ENCODE measurements around the gene SKIC2. TPM values are rescaled to one million over a fixed set of nuclear protein-coding genes. Genes with fewer than 3 reads are reported as not detected.
"Not testable (repeated sequence)": the region's sequence is repeated elsewhere in the genome, so short reads cannot be mapped to it uniquely, and the experiment has no call there.

Gene SKIC2
- polyA plus RNA-seq, 3 donors = 35.7 to 49.2 (median 37.6) TPM

DNA sequence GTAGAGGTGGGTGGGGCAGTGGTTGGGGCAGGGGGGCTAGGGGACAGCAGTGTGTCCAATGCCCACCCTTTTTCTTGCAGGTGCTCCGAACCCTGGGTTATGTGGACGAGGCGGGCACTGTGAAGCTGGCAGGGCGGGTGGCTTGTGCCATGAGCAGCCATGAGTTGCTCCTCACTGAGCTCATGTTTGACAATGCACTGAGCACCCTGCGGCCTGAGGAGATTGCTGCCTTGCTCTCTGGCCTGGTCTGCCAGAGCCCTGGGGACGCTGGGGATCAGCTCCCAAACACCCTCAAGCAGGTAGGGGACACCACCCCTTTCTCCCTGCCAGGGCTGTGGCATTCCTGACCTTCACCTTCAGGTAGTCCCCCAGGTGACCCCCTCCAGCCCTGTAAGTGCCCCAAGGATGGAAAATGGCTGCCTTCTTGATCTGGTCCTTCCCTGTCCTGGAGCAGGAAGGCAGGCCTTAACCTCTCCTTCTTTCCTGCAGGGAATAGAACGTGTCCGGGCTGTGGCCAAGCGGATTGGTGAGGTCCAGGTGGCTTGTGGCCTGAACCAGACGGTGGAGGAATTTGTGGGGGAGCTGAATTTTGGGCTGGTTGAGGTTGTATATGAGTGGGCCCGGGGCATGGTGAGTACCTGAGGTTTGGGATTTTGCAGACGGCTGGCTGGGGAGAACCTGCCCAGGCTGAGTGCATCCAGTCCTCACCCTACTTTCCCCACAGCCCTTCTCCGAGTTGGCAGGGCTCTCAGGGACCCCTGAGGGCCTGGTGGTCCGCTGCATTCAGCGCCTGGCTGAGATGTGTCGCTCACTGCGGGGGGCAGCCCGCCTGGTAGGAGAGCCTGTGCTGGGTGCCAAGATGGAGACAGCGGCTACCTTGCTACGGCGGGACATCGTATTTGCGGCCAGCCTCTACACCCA lies 10.1 kb downstream of the SKIC2 start:
- no peak for DNase-seq (ENCODE audit: low read depth in 3 of 3, low spot score in 2 of 3)

GRCh38 chr6:31969712-31970603 lies 11.0 kb downstream of the SKIC2 start:
- DNase-seq (ENCODE audit: low read depth in 3 of 3, low spot score in 2 of 3) = no peak

DNA sequence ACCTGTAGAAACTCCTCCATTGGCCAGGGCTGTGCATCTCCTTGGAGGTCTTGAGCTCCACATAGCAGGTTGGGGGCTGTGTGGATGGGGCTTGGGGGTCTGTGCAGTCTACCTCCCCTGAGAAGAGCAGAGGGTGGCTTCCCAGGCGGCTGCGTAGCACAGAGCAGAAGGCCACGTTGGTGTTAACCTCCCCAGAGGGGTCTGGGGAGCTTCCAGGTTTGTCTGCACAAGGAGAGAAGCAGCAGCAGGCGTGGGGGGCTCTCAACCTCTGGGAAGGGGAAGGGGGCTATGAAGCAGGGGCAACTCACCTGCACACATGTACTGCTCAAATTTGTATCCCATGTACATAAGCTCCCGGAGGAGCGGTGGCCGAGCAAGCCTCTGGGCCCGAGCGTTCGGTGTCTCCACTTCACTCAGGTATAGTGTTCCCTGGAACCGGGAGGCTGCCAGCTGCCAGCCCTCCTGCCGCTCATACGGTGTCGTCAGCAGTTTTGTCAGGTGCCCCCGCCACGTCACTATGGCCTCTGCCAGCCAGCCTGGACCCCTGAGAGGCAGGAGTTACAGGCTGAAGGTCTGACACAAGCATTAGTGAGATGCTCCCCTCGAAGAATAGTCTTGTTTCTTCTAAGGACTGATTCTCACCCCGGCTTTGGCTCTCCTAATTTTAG lies 11.8 kb downstream of the SKIC2 start:
- DNase-seq (ENCODE audit: low read depth in 3 of 3, low spot score in 2 of 3) = no peak

DNA sequence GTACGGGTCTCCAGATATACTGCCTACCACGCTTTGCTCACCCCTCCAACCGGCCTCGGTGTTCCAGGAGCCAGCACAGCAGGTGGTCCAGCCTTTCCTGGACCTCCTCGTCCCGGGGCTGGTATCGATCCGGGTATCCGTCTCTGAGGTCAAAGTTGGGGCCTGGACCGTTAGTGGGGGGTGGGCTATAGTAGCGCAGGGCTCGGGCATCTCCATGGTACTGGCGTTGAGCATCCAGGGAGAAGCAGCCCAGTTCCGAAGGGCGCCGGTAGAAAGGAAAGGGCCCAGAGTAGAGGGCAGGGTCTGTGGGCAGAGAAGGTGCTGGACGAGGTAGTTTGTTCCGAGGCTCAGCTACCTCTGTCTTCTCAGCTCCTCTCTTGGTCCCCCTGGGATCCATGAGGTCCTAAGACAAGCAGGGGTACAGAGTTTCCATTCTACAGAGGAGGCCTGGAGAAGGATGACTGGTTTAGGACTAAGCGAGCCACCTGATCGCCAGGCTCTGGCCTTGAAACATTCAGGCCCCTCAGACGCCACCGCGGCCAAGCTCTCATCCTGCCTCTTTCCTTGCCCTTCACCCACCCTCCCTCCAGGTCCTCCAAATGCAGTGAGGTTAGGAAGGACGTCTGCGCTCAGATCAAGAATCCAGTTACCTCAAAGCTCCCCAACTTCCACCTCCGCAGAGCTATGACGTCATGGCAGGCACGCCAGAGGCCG lies 12.5 kb downstream of the SKIC2 start:
- no peak for DNase-seq (ENCODE audit: low read depth in 3 of 3, low spot score in 2 of 3)

GRCh38 chr6:31971993-31972708 lies 13.2 kb downstream of the SKIC2 start, which contains the start of gene DXO:
Gene DXO, minus strand, starts transcription at chr6:31972138. Its CDS starts 463 bp downstream, at chr6:31971675.
- peak; percentile 97 to 98 (median 97) for DNase-seq (ENCODE audit: low read depth in 3 of 3, low spot score in 2 of 3)

DNA sequence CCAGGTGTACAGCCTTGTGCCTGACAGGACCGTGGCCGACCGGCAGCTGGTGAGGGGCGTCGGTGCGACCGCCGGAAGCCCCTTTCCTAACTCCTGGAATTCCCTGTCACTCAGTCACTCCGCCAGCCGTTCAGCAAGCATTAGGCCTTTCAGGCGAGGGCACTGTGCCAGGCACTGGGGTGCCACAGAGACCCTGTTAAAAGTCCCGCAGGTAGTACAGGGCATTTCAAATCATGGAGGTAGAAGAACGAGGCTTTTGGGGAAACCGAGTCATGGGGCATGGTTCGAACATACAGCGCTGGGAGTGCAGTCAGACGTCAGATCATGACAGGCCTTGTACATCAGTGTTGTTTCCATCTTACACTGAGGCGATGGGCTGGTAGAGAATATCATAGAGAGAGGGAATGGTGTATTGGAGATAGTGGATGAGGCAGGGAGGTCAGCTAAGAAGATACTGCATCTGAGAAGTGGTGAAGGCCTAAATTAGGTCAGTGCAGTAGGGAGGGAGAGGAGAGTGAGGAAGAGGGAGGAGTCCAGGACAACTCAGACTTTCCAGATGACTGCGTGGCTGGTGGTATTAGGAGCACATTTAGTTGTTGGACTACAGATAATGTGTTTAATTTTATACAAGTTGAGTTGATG lies 13.9 kb downstream of the SKIC2 start:
- DNase-seq (ENCODE audit: low read depth in 3 of 3, low spot score in 2 of 3) = no peak

GRCh38 chr6:31976065-31976464 lies 17.1 kb downstream of the SKIC2 start:
- not testable (repeated sequence) for DNase-seq (ENCODE audit: low read depth in 3 of 3, low spot score in 2 of 3)

DNA sequence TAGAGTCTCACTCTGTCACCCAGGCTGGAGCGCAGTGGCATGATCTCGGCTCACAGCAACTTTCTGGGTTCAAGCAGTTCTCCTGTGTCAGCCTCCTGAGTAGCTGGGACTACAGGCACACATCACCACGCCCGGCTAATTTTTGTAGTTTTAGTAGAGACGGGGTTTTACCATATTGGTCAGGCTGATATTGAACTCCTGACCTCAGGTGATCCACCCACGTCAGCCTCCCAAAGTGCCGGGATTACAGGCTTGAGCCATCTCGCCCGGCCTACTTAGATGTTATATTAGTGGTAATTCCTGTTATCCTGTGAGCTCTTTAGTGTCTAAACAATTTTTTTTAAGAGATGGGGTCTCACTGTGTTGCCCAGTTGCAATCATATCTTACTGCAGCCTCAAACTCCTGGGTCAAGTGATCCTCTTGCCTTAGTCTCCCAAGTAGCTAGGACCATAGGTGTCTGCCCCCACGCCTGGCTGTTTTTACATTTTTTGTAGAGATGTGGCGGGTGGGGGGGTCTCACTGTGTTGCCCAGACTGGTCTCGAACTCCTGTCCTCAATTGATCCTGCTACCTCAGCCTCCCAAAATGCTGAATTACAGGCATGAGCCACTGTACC lies 18.9 kb downstream of the SKIC2 start:
- no peak for DNase-seq (ENCODE audit: low read depth in 3 of 3, low spot score in 2 of 3)

DNA sequence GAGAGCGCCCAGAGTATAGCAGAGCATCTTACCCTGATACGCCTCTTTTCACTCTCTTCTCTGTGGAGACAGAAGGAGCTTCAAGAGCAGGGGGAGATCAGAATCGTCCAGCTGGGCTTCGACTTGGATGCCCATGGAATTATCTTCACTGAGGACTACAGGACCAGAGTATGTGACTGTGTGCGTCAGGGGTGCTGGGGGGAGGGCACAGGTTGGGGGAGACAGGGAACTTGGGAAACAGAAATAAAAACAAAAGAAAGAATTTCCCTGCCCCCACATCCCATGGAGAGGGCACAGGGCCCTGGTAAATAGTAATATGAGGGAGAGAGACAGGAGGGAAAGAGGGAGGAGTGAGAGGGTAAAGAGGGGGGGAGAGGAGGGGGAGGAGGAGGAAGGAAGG lies 19.9 kb downstream of the SKIC2 start:
- no peak for DNase-seq (ENCODE audit: low read depth in 3 of 3, low spot score in 2 of 3)

DNA sequence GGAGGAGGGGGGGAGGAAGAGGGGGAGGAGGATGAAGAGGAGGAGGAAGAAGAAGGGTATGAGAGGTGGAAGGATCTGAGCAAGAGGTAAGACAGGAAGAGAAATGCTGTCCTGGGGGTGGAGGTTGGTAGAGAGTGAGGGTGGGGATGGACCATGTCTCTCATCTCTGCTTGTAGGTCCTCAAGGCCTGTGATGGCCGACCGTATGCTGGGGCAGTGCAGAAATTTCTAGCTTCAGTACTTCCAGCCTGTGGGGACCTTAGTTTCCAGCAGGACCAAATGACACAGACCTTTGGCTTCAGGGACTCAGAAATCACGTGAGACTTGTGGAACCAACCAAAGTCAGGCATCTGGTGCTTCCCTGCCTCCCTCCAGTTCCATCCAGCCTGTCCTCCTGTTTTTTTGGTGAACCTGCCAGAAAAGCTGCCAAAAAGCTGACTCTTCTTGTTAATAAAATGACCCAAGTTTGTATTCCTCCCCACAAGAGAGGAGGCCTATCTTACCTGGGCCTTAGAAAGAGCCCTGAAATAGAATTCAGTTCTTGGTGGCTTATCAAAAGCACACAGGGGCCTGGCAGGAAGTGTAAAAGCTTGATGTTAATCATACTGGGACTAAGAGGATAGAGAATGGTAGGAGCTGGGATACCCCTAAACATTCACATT lies 20.4 kb downstream of the SKIC2 start:
- DNase-seq (ENCODE audit: low read depth in 3 of 3, low spot score in 2 of 3) = no peak

- DNase-seq (ENCODE audit: low read depth in 3 of 3, low spot score in 2 of 3) = not testable (repeated sequence)
Observed at GRCh38 chr6:31980195-31980876, 21.4 kb downstream of the SKIC2 start.

- not testable (repeated sequence) for DNase-seq (ENCODE audit: low read depth in 3 of 3, low spot score in 2 of 3)
Observed at GRCh38 chr6:31980998-31981397, 22.0 kb downstream of the SKIC2 start.

DNA sequence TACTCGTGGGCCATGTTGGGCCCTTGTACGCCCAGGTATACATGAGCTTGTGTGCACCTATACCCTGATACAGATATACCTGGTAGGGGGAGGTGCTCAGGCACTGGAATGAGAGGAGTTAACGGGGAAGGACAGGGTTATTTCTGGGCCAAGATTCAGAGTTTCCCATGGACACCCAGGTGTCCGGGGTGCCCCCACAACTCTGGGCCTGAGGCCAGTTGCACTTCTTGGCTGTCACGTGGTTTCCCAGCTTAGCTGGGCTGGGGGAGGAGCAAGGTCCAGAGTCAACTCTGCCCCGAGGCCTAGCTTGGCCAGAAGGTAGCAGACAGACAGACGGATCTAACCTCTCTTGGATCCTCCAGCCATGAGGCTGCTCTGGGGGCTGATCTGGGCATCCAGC lies 22.8 kb downstream of the SKIC2 start, which contains the start of gene C4A:
TSS of gene C4A (plus strand) at position 314 of the 400 bp plus-strand sequence. CDS start at position 365, 51 bp downstream.
- not testable (repeated sequence) for DNase-seq (ENCODE audit: low read depth in 3 of 3, low spot score in 2 of 3)

GRCh38 chr6:31989363-31989762 lies 30.4 kb downstream of the SKIC2 start:
- not testable (repeated sequence) for DNase-seq (ENCODE audit: low read depth in 3 of 3, low spot score in 2 of 3)

- not testable (repeated sequence) for DNase-seq (ENCODE audit: low read depth in 3 of 3, low spot score in 2 of 3)
Observed at GRCh38 chr6:31994421-31994820, 35.4 kb downstream of the SKIC2 start.

- not testable (repeated sequence) for DNase-seq (ENCODE audit: low read depth in 3 of 3, low spot score in 2 of 3)
Observed at GRCh38 chr6:31996385-31996784, 37.4 kb downstream of the SKIC2 start.
